Lower lobe of right lung (tissue), 2 donors: ENCODE data around the gene INTS7. TPM values are rescaled to one million over a fixed set of nuclear protein-coding genes. Genes with fewer than 3 reads are reported as not detected.
A peak's percentile ranks its signal among the peaks of the same experiment; 100 is the strongest.

Source experiments
- ATAC-seq, 2 donors: fragments of 200-7000 bp; cut with Tn5 transposase; one replicate each; pipeline ENCODE4 v1.9.1; 2020 to 2022; ENCODE audit warnings: mild to moderate bottlenecking in 2 of 2, moderate library complexity in 2 of 2
- DNase-seq: peaks from one replicate; pipeline ENCODE4 v3.0.0-alpha.2; 2020
- H3K27ac ChIP-seq: fragments of 200-600 bp; one replicate; pipeline ENCODE4 v1.8.0; 2022
- H3K27me3 ChIP-seq: fragments of 200-600 bp; one replicate; pipeline ENCODE4 v1.8.0; 2022; ENCODE audit warnings: low read depth
- H3K36me3 ChIP-seq: fragments of 200-600 bp; one replicate; pipeline ENCODE4 v1.8.0; 2022; ENCODE audit warnings: mild to moderate bottlenecking
- H3K4me1 ChIP-seq: fragments of 200-600 bp; one replicate; pipeline ENCODE4 v1.8.0; 2022
- H3K4me3 ChIP-seq: fragments of 200-600 bp; one replicate; pipeline ENCODE4 v1.8.0; 2022; ENCODE audit warnings: mild to moderate bottlenecking
- H3K9me3 ChIP-seq: fragments of 200-600 bp; one replicate; pipeline ENCODE4 v1.8.0; 2022
- CTCF ChIP-seq: fragments of 200-600 bp; IDR thresholded peaks from one replicate; pipeline ENCODE4 v1.8.0; 2022; ENCODE audit warnings: antibody characterized with exemption, mild to moderate bottlenecking
- intact Hi-C: fragments of 100-400 bp; cut with DNase I; formaldehyde crosslinking; loops from one replicate; pipeline ENCODE4 v1.11.0; 2022
- total RNA-seq: library from RNA; stranded (reverse); fragmentation: NEBNext Ultra II Directional; extraction: Animal tissue kit (Norgen Biotek cat#: 25700); gene quantifications from one replicate; pipeline ENCODE4 v1.2.1, GENCODE V29; 2021
- donor health status: DM: no; HTN: yes; CAD: no; lungs with severe emphysema.

The INTS7 gene
- total RNA-seq, 1 donor from 2014 or later = 17.1 TPM

- Histone ChIP-seq H3K27ac (no peak overlapping the region), H3K4me1 (no peaks in the 10 kb centered on the region), H3K4me3 (no peak overlapping the region), H3K9me3 (no peaks in the 10 kb centered on the region), H3K36me3 (no peaks in the 10 kb centered on the region), H3K27me3 (no peaks in the 10 kb centered on the region)
- TF ChIP-seq CTCF = no peak
- DNase-seq (no peak), ATAC-seq (no peak)
- intact Hi-C loops = no loop called here
Observed at GRCh38 chr1:211912844-211913432, 122.4 kb downstream of the INTS7 start.

DNA sequence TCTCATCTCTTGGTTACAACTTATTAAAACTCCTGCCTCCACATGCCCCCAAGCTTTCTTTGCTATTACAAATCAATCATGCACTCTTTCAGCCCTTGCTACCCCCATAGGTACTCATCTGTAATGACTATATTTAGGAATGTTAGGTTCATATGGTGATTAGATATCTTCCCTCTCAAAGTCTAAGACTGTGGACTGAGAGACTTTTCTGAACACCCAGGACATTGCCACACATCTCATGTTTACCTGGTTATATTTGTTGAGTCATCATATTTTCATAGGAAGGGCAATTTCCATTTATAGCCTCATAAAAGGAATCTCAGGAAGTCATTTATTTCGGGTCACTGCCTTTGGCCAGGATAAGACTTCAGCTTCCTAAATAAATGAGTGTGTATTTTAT lies 123.3 kb downstream of the INTS7 start:
- no peak overlapping the region for H3K4me3 ChIP-seq
- H3K36me3 ChIP-seq = no peaks in the 10 kb centered on the region
- H3K27me3 ChIP-seq = no peaks in the 10 kb centered on the region
- H3K27ac ChIP-seq = no peak overlapping the region
- no peak for DNase-seq
- no peaks in the 10 kb centered on the region for H3K4me1 ChIP-seq
- no peaks in the 10 kb centered on the region for H3K9me3 ChIP-seq
- no peak for ATAC-seq
- TF ChIP-seq CTCF = no peak
- intact Hi-C loops = no loop called here

DNA sequence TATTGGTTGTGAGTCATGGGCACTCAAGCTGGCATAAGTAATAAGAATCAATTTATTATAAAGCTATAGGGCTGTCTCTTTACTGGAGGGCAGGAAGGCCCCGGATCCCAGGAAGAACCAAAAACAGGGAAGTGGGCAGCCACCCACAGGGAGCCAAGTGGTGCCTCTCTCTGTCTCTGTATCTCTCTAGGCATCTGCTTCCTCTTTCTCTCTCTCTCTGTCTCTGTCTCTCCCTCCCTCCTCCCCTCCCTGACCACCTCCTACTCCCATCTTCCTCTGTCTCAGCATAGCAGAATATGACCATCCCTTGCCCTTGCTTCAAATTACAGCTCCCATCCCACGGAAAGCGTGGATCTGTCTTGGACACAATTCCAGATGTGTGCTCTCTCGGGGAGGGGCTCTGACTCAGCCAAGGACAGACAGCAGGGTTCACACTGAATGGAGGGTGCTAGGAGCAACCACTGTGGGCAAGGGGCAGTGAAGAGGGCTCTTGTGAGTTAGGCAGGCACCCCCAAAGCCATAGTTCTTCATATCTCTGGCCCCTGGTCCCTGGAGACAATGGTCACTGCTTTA lies 124.4 kb downstream of the INTS7 start:
- intact Hi-C loops = no loop called here
- Histone ChIP-seq H3K4me3 (no peak overlapping the region), H3K27me3 (no peaks in the 10 kb centered on the region), H3K9me3 (no peaks in the 10 kb centered on the region), H3K36me3 (no peaks in the 10 kb centered on the region), H3K27ac (no peak overlapping the region), H3K4me1 (no peaks in the 10 kb centered on the region)
- DNase-seq (no peak), ATAC-seq (peak; percentile 60 to 65)
- no peak for TF ChIP-seq CTCF

DNA sequence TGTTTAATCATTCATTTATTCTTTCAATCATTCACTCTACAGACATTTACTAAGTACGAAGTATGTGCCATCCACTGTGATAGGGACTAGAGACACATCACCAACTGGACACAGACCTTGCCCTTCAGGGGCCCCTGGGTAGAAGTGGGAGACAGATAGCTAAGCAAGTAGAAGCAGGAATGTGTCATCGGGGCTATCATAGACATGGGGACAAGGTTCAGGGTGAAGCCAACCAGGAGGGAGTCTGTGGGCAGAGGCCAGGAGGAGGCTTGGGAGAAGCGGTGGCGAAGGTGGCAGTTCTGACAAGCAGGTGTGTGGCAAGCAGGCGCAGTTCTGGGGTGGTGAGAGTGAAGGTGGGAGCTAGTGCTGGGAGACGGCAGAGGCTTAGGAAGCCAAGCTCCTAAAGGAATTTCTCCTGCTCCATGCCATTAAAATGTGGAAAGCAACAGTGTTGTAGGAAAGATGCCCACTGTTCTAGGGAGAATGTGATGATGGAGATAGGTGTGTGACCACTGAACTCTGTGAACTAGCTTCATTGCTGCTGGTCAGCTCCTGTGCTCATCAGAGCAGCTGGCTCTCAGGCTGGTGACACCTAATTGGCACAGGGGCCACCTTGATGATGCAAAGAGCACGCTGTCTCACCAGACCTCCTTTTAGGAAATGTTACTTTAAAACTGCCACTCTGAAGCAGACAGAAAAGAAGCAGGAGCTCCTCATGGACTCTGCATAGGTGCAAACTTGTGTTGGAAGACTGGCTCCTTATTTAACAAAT lies 125.1 kb downstream of the INTS7 start:
- ATAC-seq (no peak), DNase-seq (no peak)
- Histone ChIP-seq H3K4me1 (no peaks in the 10 kb centered on the region), H3K9me3 (no peaks in the 10 kb centered on the region), H3K36me3 (no peaks in the 10 kb centered on the region), H3K27me3 (no peaks in the 10 kb centered on the region), H3K27ac (no peak overlapping the region), H3K4me3 (no peak overlapping the region)
- no peak for TF ChIP-seq CTCF
- intact Hi-C loops = no loop called here

DNA sequence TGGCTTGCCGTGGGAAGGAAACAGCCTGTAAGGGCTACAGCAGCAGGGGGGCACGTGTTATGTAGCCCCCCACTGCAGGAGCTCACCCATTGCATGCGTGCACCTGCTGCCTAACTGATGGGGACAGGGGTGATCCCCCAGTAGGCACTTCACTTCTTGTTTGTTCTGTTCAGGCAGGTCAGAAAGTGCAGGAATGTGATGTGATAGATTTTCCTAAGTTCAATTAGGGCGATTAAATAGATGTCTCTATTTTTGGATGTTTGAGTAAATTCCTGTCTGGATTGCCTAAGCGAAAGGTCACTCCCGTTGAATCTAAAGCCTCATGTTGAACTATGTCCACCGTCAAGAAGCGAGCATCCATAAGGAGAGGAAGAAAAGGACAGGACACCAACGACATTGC lies 126.0 kb downstream of the INTS7 start:
- Histone ChIP-seq H3K36me3 (no peaks in the 10 kb centered on the region), H3K4me1 (no peaks in the 10 kb centered on the region), H3K27ac (no peak overlapping the region), H3K27me3 (no peaks in the 10 kb centered on the region), H3K9me3 (no peaks in the 10 kb centered on the region), H3K4me3 (no peak overlapping the region)
- ATAC-seq (no peak), DNase-seq (no peak)
- TF ChIP-seq CTCF = no peak
- intact Hi-C loops = no loop called here
